Endometrium (tissue), 2 donors: ENCODE results near the gene CALML6.

Experiments used
- FAIRE-seq: peaks from 2 replicates; lab custom pipeline; 2012; peaks lifted over from hg19 to GRCh38; lab: Jason Lieb, UNC
- donor health status: control.
- donor health status: control.

CALML6 gene

GRCh38 chr1:1911350-1912041 lies 3.6 kb upstream of the CALML6 start:
- no peak for FAIRE-seq

DNA sequence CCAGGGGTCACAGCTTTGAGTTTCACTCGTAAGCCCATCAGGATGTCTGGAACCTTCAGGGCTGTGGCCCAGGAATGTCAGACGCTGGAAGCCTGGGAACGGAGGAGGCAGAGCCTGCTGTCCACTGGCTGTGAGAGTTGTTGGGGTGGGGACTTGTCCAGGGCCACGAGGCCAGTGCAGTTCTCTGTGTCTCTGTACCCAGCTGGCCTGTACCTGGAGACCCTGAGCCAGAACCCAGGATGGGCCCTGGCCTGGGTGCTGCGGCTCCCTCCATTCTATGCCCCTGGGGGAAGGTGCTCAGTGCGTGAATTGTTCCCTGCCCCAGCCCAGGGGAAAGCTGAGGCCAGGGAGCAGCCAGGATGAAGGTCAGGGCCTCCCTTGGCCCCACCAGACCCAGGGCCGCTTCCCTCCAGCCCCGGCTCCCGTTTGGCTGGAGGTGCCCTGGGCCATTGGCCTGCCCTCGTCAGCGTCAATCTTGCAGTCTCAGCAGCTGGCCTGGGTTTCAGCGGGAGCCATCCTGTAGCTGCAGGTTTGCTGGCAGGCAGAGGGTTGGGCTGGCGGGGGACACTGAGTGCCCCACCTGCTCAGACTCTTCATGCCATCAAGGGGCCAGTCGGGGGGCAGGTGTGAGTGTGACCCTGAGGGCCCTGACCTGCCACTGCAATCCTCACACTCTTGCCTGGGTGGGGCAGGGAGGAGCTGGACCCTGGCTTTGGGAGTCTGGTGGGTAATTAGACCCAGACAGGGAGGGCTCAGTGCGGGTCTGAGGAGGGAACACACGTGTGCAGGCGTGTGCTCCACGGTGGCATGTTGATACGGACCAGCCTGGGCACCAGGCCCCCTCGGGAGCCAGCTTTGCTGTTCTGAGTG lies 724 bp upstream of the CALML6 start:
- FAIRE-seq = no peak

- FAIRE-seq = no peak
Measured at GRCh38 chr1:1915911-1916840, 1.1 kb downstream of the CALML6 start.

GRCh38 chr1:1916851-1917251 lies 1.8 kb downstream of the CALML6 start:
- FAIRE-seq = no peak

DNA sequence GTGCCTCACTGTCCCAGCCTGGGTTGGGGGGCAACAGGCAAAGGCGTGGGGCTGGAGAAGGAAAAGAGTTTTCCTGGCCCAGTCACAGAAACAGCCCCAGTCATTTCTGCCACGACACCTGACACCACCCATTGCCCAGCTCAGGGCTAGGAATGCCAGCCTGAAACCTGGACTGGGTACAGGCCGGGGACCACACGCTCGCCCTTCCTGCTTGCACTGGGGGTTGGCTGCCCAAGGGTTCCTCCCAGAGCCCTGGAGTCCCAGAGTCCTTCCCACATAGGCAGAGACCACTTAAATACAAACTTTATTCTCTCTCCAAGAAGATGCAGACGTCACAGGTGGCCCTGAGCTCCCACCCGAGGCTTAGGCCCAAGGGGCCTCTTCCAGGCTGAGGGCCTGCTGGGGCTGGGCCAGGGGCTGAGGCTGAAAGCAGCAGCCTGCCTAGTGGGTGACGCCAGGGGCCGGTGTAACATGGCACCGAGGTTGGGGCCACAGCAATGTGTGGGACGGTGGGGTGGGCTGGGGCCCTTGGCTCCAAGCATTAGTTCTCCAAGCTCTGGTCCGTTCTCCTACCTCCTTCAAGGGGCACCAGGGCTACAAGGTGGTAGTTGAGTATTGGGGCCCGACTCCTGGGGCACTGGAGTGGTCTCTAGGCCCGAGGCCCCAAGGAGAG lies 2.4 kb downstream of the CALML6 start:
- no peak for FAIRE-seq

- FAIRE-seq = no peak
Measured at GRCh38 chr1:1917995-1918900, 3.2 kb downstream of the CALML6 start.

DNA sequence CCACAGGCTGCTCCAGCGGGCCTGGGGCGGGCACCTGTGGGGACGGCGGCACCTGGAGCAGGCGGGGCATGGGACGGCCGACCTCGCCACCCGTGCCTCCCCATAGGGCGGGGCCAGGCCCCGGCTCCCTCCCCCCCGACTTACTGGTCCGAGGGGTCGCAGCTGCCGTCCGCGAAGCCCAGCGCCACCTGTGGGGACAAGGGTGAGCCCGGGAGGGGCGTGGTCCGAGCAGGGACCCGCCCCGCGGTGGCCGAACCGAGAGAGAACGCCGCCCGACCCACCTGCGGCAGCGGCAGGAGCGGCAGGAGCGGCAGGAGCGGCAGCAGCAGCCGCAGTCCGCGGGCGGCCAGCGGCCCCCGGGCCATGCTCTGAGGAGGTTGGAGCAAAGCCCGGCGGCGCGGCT lies 3.8 kb downstream of the CALML6 start, which contains the start of gene TMEM52:
TSS of gene TMEM52 (minus strand) at position 379 of the 403 bp plus-strand sequence. CDS start at position 365, 14 bp downstream.
- no peak for FAIRE-seq

DNA sequence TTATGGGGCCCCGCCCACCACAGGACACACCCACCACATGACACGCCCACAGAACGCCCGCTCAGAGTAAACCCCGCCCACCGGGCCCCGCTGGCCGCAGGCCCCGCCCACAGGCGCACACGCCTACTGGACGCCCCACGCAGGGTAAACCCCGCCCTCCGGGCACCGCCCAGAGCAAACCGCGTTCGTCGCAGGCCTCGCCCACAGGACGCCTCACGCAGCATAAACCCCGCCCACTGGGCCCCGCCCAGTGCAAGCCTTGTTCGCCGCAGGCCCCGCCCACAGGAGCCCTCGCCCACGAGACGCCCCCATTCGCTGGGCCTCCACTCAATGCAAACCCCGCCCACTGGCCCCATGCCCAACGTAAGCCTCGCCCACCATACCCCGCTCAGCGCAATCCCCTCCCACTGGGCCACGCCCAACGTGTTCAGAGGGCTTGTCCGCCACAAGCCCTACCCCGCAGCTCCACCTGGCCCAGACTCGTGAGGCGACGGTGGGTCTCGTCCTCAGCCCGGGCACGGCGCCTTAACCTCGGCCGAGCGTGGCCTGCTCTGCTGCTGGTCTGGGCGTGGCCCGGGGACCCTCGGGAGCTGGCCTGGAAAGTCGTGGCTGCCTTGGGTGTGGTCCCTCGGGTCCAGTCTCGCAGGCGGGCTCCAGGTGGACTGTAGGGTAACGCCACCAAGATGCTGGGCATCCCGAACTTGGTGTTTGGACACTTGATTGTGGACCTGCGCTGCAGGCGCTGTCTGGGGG lies 4.4 kb downstream of the CALML6 start:
- no peak for FAIRE-seq

- no peak for FAIRE-seq
Measured at GRCh38 chr1:1920057-1920607, 5.1 kb downstream of the CALML6 start.

DNA sequence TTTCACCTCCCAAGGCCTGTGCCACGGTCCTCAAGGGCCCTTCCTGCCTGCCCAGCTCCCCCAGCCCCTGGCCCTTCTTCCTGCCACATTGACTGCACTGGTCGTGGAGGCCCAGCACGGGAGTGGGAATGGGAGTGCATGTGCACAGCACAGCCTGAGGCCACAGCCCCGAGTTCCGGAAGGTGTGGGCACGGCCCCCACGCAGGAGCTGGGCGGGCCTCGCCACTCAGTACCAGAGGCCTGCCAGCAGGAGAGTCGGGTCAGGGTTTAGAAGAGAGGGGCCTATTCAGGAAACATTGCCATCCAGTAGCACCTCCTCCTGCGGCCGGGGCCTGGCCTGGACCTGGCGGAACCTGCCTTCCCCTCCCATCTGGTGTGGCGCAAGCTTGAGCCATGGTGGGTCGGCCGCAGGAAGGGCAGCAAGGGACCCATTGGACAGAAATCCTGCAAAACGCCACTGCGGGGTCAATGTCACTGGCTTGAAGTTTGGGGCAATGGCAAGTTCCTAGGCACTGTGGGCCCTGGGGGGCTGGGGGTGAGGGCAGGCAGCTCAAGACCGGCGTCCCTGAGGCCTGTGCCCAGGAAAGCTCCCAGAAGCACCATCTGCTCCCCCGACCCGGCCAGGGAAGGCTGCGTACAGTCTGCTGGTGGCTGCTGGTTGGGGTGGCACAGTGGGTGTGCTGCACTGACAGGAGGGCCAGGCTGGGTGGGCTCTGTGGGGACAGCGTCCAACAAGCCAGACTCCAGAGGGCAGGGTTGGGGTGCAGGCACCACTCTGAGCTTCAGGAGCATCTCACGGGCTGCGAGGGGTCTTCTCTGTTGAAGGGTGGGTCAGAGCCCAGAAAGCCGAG lies 5.8 kb downstream of the CALML6 start:
- no peak for FAIRE-seq

DNA sequence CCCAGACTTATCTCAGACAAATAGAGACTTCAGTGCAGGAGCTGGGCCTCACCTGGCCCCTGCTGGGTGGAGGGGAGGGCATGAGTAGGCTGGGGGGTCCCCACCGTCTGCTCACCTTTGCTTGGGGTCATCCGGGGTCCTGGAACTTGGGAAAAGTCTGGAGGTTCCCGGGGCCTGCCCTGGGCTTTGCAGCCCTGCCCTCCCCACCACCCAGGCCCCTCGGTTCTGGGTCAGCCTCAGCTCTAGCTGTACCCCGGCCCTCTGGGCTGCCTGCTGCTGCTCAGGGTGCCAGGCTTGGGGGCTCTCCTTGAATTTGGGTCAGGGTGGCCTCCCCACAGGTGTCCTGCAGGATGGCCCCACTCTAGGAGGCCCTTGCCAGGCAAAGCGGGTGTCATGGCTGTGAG lies 6.4 kb downstream of the CALML6 start:
- no peak for FAIRE-seq

- no peak for FAIRE-seq
Measured at GRCh38 chr1:1921901-1922701, 7.0 kb downstream of the CALML6 start.

DNA sequence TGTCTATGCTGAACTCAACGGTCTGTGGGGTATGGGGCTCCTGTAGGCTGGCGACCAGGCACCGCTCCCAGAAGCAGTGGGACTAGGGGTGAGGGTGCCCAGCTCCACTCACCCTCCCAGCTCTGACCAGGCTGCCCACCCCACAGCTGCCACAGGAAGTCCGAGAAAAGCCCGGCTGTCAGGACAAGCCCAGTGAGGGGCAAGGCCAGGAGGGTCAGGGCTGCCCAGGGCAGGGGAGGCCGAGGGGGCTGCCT lies 7.6 kb downstream of the CALML6 start:
- no peak for FAIRE-seq

- FAIRE-seq = no peak
Measured at GRCh38 chr1:1922956-1923833, 8.1 kb downstream of the CALML6 start.

DNA sequence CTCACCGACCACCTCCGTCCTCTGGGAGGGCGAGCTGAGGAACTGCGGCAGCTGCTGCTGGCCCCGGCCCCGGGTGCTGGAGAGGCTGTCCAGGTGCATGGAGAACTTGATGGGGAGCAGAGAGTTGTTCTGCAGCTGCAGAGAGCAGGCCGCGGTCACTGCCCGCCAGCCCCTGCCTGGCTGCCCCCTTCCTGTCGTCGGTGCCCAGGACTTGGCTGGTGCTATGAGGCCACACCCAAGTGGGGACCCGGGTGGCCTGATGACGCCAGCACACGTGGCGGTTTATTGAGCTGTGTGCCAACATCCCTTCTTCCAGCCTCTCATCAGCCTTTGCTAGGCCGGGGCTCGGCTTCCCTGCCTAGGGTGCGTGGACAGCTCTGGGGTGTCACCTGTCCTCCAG lies 9.3 kb downstream of the CALML6 start:
- FAIRE-seq = no peak

GRCh38 chr1:1924849-1925248 lies 9.8 kb downstream of the CALML6 start:
- FAIRE-seq = no peak
